GM21423 (cell line): ENCODE results near the gene ARFGAP3.
"Not testable (repeated sequence)": the region's sequence is repeated elsewhere in the genome, so short reads cannot be mapped to it uniquely, and the experiment has no call there.

Experiments
- ATAC-seq: cut with Tn5 transposase; IDR thresholded peaks from one replicate; pipeline ENCODE4 v1.9.1; 2021; ENCODE audit warnings: mild to moderate bottlenecking, moderate library complexity; ENCODE audit not compliant: unreplicated experiment

Gene ARFGAP3

DNA sequence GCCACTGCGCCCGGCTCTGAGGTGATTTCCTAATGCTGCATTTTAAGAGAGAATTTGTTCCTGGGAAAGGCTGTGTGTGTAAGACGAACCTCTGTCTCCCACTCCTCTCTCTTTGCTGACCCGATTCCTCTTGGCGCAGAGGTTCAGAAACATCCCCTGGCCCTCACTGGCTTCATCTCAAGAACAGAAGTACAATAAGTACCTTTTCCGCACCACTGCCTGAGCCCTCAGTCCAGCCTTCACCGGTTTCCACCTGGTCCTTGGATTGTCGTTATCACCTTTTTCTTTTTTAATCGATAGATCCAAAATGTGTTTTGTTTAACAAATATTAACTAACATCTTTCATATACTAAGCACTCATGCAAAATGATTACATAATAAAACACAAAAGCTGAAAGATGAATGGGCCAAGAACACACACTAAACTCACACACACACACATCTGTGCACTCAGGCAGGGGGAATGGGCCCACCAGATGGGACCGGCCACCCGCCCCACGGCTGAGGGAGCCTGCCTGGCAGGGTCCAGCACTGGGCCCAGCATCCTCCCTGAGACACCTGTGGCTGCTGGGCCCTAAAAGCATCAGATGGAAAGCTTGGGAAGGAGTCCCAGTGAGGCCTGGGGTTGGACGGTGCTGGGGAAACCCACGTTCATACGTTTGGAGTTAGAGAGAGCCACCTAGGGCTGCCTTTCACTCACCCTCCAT is 86.0 kb downstream of the ARFGAP3 start:
- no peak for ATAC-seq

DNA sequence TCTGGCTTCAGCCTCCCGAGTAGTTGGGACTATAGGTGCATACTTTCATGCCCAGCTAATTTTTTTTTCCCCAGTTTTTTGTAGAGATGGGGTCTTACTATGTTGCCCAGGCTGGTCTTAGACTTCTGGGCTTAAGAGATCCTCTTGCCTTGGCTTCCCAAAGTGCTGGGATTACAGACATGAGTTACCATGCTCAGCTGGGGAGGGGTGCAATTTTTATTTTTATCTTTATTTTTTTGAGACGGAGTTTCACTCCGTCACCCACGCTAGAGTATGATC is 86.7 kb downstream of the ARFGAP3 start:
- no peak for ATAC-seq

- peak; percentile 77 for ATAC-seq
Measured at GRCh38 chr22:42769574-42770447, 87.3 kb downstream of the ARFGAP3 start.

DNA sequence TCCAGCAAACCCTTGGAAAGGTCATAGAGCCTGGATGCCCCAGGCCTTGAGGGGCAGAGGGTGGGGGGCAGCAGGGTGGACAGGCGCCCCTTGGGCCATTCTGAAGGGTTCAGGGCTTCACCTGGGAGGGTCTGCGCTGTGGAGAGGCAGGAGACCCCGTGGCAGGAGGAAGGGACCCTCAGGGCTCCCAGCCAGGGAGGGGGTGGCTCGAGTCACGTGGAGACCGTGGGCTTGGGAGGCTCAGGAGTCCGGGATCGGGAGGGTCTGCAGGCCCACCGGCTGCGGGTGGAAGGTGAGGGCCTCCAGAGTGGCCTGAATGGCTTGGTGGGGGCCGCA is 87.9 kb downstream of the ARFGAP3 start:
- no peak for ATAC-seq

DNA sequence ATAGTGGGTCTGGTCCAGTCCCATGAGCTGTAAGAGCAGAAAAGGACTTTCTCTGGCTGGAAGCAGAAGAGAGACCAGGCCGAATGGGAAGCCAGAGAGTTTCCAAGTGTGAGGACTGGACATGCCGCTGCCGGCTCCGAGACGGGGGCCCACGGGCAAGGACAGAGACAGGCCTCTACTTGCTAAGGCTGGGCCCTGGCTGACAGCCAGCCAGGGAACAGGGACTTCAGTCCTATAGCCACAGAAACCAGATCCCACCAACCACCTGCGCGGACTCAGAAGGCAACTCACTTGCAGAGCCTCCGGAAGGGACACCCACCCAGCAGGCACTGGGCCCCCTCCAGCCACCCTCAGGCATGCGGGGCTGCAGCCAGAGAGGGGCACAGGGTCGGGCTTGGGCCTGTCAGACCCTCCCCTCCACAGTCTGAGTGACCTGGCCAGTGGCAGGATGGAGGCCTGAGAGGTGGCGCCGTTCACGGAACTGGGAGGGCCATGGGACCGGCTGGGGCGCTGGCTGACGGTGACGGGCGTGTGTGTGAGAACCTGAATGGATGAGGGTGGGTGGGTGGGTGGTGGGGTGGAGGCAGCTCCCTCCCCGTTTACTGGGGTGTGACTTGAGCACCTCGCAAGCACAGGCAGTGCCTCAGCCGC is 88.6 kb downstream of the ARFGAP3 start:
- ATAC-seq = no peak

- ATAC-seq = no peak
Measured at GRCh38 chr22:42766860-42767259, 90.2 kb downstream of the ARFGAP3 start.

DNA sequence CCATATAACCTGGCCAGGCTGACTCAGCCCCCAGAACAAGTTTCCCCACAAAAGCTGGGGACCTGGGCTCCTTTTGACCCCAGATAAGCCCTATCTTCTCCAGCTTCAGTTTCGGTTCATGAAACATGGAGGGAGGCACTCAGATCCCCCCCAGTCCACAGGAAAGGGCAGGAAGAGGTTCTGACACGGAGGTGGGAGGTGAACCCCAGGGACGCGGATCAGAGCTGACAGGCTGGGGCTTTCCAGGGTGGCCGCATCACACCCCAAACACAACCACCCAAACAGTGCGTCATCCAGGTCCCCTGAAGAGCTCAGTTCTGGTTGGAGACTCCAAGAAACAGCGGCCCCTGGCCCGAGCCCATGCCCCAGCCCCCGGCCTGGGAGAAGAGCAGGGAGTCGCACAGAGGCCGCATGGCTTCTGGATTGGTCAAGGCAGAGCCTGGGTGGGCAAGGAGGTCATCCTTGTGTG is 92.1 kb downstream of the ARFGAP3 start:
- ATAC-seq = no peak

- no peak for ATAC-seq
Measured at GRCh38 chr22:42763965-42764480, 93.0 kb downstream of the ARFGAP3 start.

DNA sequence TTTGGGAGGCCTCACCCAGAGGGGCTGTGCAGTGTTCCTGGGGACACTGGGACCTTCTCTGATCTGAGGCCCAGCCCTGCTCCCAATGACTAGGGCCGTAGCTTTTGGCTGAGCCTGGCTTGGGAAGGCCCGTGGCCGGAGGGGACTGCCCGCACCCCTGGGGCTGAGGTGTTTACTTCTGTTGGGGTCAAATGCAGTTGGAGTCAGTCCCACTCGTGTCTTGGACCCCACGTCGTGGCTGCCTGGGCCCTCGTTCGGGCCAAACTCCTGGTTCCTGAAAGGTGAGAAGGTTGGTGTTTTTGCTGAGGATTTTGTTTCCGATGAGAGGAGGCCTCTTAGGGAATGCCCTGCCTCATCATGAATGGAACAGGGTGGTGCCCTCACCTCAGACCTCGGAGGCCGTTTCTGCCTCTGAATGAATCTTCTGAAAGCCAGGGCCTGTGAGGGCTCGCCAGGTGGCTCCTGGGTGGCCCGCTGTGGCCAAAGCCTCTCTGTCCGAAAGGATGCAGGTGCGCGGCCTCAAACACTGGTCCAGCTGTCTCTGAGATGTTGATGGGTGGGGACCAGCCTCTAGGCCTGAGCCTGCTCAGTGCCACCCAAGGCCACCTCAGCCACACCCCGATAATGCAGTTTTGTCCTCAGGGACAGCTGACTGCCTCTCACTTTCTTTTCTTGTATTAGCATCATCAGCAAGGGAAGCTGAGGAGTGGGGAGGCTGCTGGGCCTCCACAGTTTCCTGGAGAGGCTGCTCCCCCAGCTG is 96.1 kb downstream of the ARFGAP3 start:
- no peak for ATAC-seq

- ATAC-seq = no peak
Measured at GRCh38 chr22:42758931-42759629, 98.0 kb downstream of the ARFGAP3 start.

- ATAC-seq = not testable (repeated sequence)
Measured at GRCh38 chr22:42755553-42755952, 101.5 kb downstream of the ARFGAP3 start.

GRCh38 chr22:42755121-42755520 is 102.0 kb downstream of the ARFGAP3 start:
- not testable (repeated sequence) for ATAC-seq

GRCh38 chr22:42754658-42755057 is 102.4 kb downstream of the ARFGAP3 start:
- no peak for ATAC-seq

GRCh38 chr22:42752912-42753311 is 104.2 kb downstream of the ARFGAP3 start:
- ATAC-seq = no peak

- no peak for ATAC-seq
Measured at GRCh38 chr22:42752230-42752746, 104.8 kb downstream of the ARFGAP3 start.

GRCh38 chr22:42750421-42750820 is 106.7 kb downstream of the ARFGAP3 start:
- not testable (repeated sequence) for ATAC-seq

- ATAC-seq = no peak
Measured at GRCh38 chr22:42747701-42748513, 109.2 kb downstream of the ARFGAP3 start.
